Brain microvascular endothelial cell (primary cell): Measurements from ENCODE around the gene NEK2.

Experiments
- DNase-seq: peaks from one replicate; pipeline ENCODE4 v3.0.0-alpha.2; 2020
- H3K27ac ChIP-seq: fragments of 250-450 bp; sonication (Bioruptor Pico); 2 replicates; pipeline ENCODE4 v1.5.1; 2020; ENCODE audit warnings: mild to moderate bottlenecking, moderate library complexity
- H3K27me3 ChIP-seq: fragments of 250-450 bp; sonication (Bioruptor Pico); replicated peaks from 2 replicates; pipeline ENCODE4 v1.5.1; 2020; ENCODE audit warnings: mild to moderate bottlenecking
- H3K36me3 ChIP-seq: fragments of 250-450 bp; sonication (Bioruptor Pico); replicated peaks from 2 replicates; pipeline ENCODE4 v1.5.1; 2020; ENCODE audit warnings: mild to moderate bottlenecking
- H3K4me3 ChIP-seq: 2 replicates; pipeline ENCODE4 v1.5.1; 2011; ENCODE audit warnings: low read depth, mild to moderate bottlenecking, control low read depth, low read length, moderate library complexity
- CTCF ChIP-seq: IDR thresholded peaks from 2 replicates; pipeline ENCODE4 v1.5.1; 2011; ENCODE audit warnings: low read depth, mild to moderate bottlenecking, moderate library complexity, low read length, control low read depth, inconsistent platforms; ENCODE audit errors: missing control alignments
- in situ Hi-C: cut with HindIII; loops from 2 replicates; pipeline ENCODE4 v1.10.0; 2017; ENCODE audit warnings: low sequenced_read_pairs, low pct_ligation_motif_present

The NEK2 gene

GRCh38 chr1:211705467-211706091, 30.2 kb upstream of the NEK2 start:
- no peak for DNase-seq
- no peak for TF ChIP-seq CTCF
- Histone ChIP-seq H3K4me3 (no peak overlapping the region), H3K27ac (no peak overlapping the region), H3K27me3 (no peaks in the 10 kb centered on the region), H3K36me3 (no peaks in the 10 kb centered on the region)
- in situ Hi-C loops, result no loop called here

GRCh38 chr1:211704543-211704942, 29.1 kb upstream of the NEK2 start:
- in situ Hi-C loops, result no loop called here
- no peak overlapping the region for H3K4me3 ChIP-seq
- H3K27me3 ChIP-seq, result no peaks in the 10 kb centered on the region
- DNase-seq, result no peak
- TF ChIP-seq CTCF, result no peak
- H3K36me3 ChIP-seq, result no peaks in the 10 kb centered on the region
- no peak overlapping the region for H3K27ac ChIP-seq

- TF ChIP-seq CTCF, result no peak
- H3K36me3 ChIP-seq, result no peaks in the 10 kb centered on the region
- H3K27ac ChIP-seq, result no peak overlapping the region
- no peak for DNase-seq
- in situ Hi-C loops, result no loop called here
- H3K27me3 ChIP-seq, result no peaks in the 10 kb centered on the region
- no peak overlapping the region for H3K4me3 ChIP-seq
Measured at GRCh38 chr1:211703812-211704537, 28.6 kb upstream of the NEK2 start.

- DNase-seq, result no peak
- Histone ChIP-seq H3K27me3 (no peaks in the 10 kb centered on the region), H3K27ac (no peak overlapping the region), H3K4me3 (no peak overlapping the region), H3K36me3 (no peaks in the 10 kb centered on the region)
- TF ChIP-seq CTCF, result no peak
- in situ Hi-C loops, result no loop called here
Measured at GRCh38 chr1:211701733-211702132, 26.3 kb upstream of the NEK2 start.

GRCh38 chr1:211699059-211699458, 23.6 kb upstream of the NEK2 start:
- Histone ChIP-seq H3K27me3 (no peaks in the 10 kb centered on the region), H3K4me3 (no peak overlapping the region), H3K27ac (no peak overlapping the region), H3K36me3 (no peaks in the 10 kb centered on the region)
- no peak for DNase-seq
- in situ Hi-C loops, result no loop called here
- no peak for TF ChIP-seq CTCF
